Duodenal mucosa (tissue), 2 donors: Measurements from ENCODE around the gene GOLPH3.
"Not testable (repeated sequence)": the region's sequence is repeated elsewhere in the genome, so short reads cannot be mapped to it uniquely, and the experiment has no call there.

Source experiments
- H3K27ac ChIP-seq: one replicate; pipeline ENCODE4 v1.7.0; 2013; ENCODE audit warnings: low read depth, low read length
- H3K27me3 ChIP-seq, 2 donors: one replicate each; pipeline ENCODE4 v1.7.0; 2013; ENCODE audit warnings: low read length in 2 of 2, control low read depth in 1 of 2; ENCODE audit not compliant: insufficient read depth in 2 of 2, control insufficient read depth in 1 of 2
- H3K36me3 ChIP-seq, 2 donors: one replicate each; pipeline ENCODE4 v1.7.0; 2013; ENCODE audit warnings: low read length in 2 of 2, control low read depth in 1 of 2; ENCODE audit not compliant: insufficient read depth in 2 of 2, control insufficient read depth in 1 of 2
- H3K4me1 ChIP-seq, 2 donors: one replicate each; pipeline ENCODE4 v1.7.0; 2013; ENCODE audit warnings: low read length in 2 of 2, control low read depth in 1 of 2; ENCODE audit not compliant: insufficient read depth in 2 of 2, control insufficient read depth in 1 of 2
- H3K4me3 ChIP-seq, 2 donors: one replicate each; pipeline ENCODE4 v1.7.0; 2013; ENCODE audit warnings: low read length in 2 of 2, low read depth in 1 of 2
- H3K9ac ChIP-seq, 2 donors: one replicate each; pipeline ENCODE4 v1.7.0; 2013; ENCODE audit warnings: low read length in 2 of 2, low read depth in 1 of 2
- H3K9me3 ChIP-seq, 2 donors: one replicate each; pipeline ENCODE4 v1.7.0; 2013; ENCODE audit warnings: low read length in 2 of 2, control low read depth in 1 of 2; ENCODE audit not compliant: control insufficient read depth in 1 of 2

GOLPH3 gene

DNA sequence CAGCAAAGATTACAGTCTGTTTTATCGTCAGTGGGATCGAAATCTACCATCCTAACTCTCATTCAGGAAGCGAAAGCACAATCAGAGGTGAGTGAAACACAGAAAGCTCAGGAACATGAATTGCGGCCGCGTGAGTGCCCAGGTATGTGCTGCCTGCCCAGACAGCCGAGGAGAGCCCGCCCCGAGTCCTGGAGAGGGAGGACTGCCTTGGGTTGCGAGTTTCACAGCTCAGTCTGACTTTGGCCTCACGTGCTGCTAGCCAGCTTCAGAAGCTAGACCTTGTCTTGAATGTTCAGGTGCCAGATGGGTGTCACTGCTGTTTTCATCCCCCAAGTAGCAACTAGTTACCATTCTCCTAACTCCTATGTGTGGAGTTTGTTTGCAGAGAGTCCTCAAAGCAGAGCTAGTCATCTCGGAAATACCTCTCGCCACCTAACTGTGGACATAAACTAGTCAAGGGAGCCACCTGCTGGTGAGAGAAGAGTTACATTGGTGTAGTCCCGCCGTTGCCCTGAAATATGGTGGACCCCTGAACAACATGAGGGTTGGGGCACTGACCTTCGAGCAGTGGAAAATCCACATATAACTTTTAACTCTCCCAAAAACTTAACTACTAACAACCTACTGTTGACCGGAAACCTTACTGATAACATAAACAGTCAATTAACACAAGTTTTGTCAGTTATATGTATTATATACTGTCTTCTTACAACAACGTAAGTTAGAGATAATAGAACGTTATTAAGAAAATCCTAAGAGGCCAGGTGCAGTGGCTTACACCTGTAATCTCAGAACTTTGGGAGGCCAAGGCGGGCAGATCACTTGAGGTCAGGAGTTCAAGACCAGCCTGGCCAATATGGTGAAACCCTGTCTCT, 80.9 kb downstream of the GOLPH3 start:
- H3K4me1 ChIP-seq, result peaks cover 0 to 4% of the 10 kb centered on the region in 2 donors
- H3K27me3 ChIP-seq, result no peaks in the 10 kb centered on the region
- no peak overlapping the region for H3K27ac ChIP-seq
- H3K4me3 ChIP-seq, result no peak overlapping the region
- H3K36me3 ChIP-seq, result no peaks in the 10 kb centered on the region
- no peak overlapping the region for H3K9ac ChIP-seq
- H3K9me3 ChIP-seq, result no peaks in the 10 kb centered on the region

DNA sequence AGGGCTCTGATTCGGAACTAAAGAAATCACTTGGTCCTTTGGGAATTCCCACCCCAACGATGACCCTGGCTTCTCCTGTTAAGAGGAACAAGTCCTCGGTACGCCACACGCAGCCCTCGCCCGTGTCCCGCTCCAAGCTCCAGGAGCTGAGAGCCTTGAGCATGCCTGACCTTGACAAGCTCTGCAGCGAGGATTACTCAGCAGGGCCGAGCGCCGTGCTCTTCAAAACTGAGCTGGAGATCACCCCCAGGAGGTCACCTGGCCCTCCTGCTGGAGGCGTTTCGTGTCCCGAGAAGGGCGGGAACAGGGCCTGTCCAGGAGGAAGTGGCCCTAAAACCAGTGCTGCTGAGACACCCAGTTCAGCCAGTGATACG, 83.4 kb downstream of the GOLPH3 start:
- Histone ChIP-seq H3K4me1 (peaks cover 0 to 4% of the 10 kb centered on the region in 2 donors), H3K9me3 (no peaks in the 10 kb centered on the region), H3K36me3 (no peaks in the 10 kb centered on the region), H3K27me3 (no peaks in the 10 kb centered on the region), H3K9ac (no peak overlapping the region), H3K27ac (no peak overlapping the region), H3K4me3 (no peak overlapping the region)

DNA sequence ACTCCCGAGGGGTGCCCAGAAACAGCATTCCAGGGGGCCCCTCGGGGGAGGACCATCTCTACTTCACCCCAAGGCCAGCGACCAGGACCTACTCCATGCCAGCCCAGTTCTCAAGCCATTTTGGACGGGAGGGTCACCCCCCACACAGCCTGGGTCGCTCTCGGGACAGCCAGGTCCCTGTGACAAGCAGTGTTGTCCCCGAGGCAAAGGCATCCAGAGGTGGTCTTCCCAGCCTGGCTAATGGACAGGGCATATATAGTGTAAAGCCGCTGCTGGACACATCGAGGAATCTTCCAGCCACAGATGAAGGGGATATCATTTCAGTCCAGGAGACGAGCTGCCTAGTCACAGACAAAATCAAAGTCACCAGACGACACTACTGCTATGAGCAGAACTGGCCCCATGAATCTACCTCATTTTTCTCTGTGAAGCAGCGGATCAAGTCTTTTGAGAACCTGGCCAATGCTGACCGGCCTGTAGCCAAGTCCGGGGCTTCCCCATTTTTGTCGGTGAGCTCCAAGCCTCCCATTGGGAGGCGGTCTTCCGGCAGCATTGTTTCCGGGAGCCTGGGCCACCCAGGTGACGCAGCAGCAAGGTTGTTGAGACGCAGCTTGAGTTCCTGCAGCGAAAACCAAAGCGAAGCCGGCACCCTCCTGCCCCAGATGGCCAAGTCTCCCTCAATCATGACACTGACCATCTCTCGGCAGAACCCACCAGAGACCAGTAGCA, 83.9 kb downstream of the GOLPH3 start:
- no peaks in the 10 kb centered on the region for H3K36me3 ChIP-seq
- no peaks in the 10 kb centered on the region for H3K27me3 ChIP-seq
- H3K27ac ChIP-seq, result no peak overlapping the region
- peaks cover 0 to 4% of the 10 kb centered on the region in 2 donors for H3K4me1 ChIP-seq
- no peaks in the 10 kb centered on the region for H3K9me3 ChIP-seq
- no peak overlapping the region for H3K4me3 ChIP-seq
- H3K9ac ChIP-seq, result no peak overlapping the region

DNA sequence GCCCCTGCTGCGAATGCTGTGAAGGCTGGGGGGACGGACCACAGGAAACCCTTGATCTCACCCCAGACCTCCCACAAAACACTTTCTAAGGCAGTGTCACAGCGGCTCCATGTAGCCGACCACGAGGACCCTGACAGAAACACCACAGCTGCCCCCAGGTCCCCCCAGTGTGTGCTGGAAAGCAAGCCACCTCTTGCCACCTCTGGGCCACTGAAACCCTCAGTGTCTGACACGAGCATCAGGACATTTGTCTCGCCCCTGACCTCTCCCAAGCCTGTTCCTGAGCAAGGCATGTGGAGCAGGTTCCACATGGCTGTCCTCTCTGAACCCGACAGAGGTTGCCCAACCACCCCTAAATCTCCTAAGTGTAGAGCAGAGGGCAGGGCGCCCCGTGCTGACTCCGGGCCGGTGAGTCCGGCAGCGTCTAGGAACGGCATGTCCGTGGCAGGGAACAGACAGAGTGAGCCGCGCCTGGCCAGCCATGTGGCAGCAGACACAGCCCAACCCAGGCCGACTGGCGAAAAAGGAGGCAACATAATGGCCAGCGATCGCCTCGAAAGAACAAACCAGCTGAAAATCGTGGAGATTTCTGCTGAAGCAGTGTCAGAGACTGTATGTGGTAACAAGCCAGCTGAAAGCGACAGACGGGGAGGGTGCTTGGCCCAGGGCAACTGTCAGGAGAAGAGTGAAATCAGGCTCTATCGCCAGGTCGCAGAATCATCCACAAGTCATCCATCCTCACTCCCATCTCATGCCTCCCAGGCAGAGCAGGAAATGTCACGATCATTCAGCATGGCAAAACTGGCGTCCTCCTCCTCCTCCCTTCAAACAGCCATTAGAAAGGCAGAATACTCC, 84.7 kb downstream of the GOLPH3 start:
- Histone ChIP-seq H3K27ac (no peak overlapping the region), H3K36me3 (no peaks in the 10 kb centered on the region), H3K9ac (no peak overlapping the region), H3K4me3 (no peak overlapping the region), H3K4me1 (peaks cover 0 to 4% of the 10 kb centered on the region in 2 donors), H3K27me3 (no peaks in the 10 kb centered on the region), H3K9me3 (no peaks in the 10 kb centered on the region)

DNA sequence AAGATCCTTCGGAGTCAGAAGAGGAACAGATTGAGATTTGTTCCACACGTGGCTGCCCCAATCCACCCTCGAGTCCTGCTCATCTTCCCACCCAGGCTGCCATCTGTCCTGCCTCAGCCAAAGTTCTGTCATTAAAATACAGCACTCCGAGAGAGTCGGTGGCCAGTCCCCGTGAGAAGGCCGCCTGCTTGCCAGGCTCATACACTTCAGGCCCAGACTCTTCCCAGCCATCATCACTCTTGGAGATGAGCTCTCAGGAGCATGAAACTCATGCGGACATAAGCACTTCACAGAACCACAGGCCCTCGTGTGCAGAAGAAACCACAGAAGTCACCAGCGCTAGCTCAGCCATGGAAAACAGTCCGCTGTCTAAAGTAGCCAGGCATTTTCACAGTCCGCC, 85.9 kb downstream of the GOLPH3 start:
- Histone ChIP-seq H3K36me3 (no peaks in the 10 kb centered on the region), H3K4me3 (no peak overlapping the region), H3K9me3 (no peaks in the 10 kb centered on the region), H3K4me1 (peaks cover 0 to 3% of the 10 kb centered on the region in 2 donors), H3K27ac (no peak overlapping the region), H3K9ac (no peak overlapping the region), H3K27me3 (no peaks in the 10 kb centered on the region)

DNA sequence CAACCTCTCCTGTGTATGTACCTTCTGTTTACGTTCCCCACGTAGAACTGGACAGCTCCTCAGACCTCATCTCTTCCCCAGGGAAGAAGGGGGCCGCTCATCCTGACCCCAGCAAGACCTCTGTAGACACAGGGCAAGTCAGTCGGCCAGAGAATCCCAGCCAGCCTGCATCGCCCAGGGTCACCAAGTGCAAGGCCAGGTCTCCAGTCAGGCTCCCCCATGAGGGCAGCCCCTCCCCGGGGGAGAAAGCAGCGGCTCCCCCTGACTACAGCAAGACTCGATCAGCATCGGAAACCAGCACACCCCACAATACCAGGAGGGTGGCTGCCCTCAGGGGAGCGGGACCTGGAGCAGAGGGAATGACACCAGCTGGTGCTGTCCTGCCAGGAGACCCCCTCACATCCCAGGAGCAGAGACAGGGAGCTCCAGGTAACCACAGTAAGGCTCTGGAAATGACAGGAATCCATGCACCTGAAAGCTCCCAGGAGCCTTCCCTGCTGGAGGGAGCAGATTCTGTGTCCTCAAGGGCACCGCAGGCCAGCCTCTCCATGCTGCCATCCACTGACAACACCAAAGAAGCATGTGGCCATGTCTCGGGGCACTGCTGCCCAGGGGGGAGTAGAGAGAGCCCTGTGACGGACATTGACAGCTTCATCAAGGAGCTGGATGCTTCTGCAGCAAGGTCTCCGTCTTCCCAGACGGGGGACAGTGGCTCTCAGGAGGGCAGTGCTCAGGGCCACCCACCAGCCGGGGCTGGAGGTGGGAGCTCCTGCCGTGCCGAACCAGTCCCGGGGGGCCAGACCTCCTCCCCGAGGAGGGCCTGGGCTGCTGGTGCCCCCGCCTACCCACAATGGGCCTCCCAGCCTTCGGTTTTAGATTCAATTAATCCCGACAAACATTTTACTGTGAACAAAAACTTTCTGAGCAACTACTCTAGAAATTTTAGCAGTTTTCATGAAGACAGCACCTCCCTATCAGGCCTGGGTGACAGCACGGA, 86.7 kb downstream of the GOLPH3 start:
- Histone ChIP-seq H3K36me3 (no peaks in the 10 kb centered on the region), H3K4me1 (no peaks in the 10 kb centered on the region), H3K27ac (no peak overlapping the region), H3K27me3 (no peaks in the 10 kb centered on the region), H3K9ac (no peak overlapping the region), H3K9me3 (no peaks in the 10 kb centered on the region), H3K4me3 (no peak overlapping the region)

DNA sequence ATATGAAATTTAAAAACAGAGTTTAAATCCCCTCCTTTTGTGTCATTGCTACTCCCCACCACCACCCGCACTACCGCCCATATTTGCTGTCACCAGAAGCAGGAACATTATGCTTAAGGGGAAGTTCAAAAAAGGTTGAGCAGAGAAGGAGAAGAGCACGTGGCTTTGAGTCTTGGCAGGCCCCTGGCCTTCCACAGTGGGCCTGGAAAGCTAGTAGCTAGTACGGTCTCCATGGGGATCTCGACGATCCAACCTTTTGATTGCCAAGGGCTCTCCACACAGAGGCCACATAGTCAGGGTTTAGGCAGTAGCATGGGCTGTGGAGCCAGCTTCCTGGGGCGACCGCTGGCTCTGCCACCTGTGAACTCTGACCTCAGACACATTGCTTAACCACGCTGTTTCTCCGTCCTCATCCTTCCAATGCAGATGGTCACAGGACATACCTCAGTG, 90.1 kb downstream of the GOLPH3 start:
- no peak overlapping the region for H3K9ac ChIP-seq
- no peaks in the 10 kb centered on the region for H3K9me3 ChIP-seq
- H3K27ac ChIP-seq, result no peak overlapping the region
- H3K4me1 ChIP-seq, result no peaks in the 10 kb centered on the region
- H3K36me3 ChIP-seq, result no peaks in the 10 kb centered on the region
- no peaks in the 10 kb centered on the region for H3K27me3 ChIP-seq
- H3K4me3 ChIP-seq, result no peak overlapping the region

DNA sequence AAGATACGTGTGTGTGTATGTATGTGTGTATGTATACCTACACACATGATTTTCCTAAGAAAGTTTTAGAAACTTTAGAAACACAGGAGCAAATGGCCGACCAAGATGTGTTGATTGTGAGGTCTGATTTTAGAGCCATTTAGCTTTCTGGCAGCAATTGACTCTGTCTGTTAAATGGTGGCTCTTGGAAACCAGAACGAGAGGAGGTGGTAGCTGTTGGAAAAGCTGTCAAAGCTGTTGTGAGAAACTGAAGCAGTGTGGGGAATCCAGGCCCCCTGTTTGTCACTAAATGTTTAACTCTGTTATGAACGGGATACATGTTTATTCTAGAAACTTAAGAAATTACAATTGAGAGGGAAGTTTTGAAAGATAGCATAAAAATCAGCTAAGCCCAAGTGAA, 91.4 kb downstream of the GOLPH3 start:
- no peaks in the 10 kb centered on the region for H3K9me3 ChIP-seq
- H3K9ac ChIP-seq, result no peak overlapping the region
- no peaks in the 10 kb centered on the region for H3K4me1 ChIP-seq
- H3K36me3 ChIP-seq, result no peaks in the 10 kb centered on the region
- H3K4me3 ChIP-seq, result no peak overlapping the region
- no peaks in the 10 kb centered on the region for H3K27me3 ChIP-seq
- no peak overlapping the region for H3K27ac ChIP-seq

DNA sequence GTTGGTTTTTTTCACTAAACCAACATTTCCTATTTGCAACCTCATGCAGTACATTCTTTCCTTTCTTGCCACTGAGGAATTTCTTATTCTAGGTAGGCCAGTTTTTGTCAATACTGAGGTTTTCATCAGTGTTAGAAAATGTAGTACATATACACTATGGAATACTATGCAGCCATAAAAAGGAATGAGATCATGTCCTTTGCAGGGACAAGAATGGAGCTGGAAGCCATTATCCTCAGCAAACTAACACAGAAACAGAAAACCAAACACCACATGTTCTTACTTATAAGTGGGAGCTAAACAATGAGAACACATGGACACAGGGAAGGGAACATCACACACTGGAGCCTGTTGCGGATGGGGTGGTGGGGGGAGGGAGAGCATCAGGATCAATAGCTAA, 93.6 kb downstream of the GOLPH3 start:
- not testable (repeated sequence) for H3K27me3 ChIP-seq, H3K4me3 ChIP-seq, H3K27ac ChIP-seq, H3K9me3 ChIP-seq, H3K9ac ChIP-seq, H3K36me3 ChIP-seq, H3K4me1 ChIP-seq
